Spleen (tissue), 7 donors: Measurements from ENCODE around the gene SGK2.

Source experiments
- CTCF ChIP-seq, 11 experiments: fragments of 200-600 bp in 7 of 11; fragments of 450-650 bp in 4 of 11; sonication (generic) in 4 of 11; IDR thresholded peaks in 8 of 11; conservative IDR thresholded peaks in 3 of 11; 1 replicate in 7 of 11; 2 replicates in 4 of 11; pipeline versions ENCODE4 v1.4.0 to v1.8.0; 2016 to 2021; ENCODE audit warnings: antibody characterized with exemption in 11 of 11, inconsistent platforms in 4 of 11, mild to moderate bottlenecking in 1 of 11
- POLR2A ChIP-seq, 3 donors: fragments of 450-650 bp; IDR thresholded peaks; one replicate each; pipeline ENCODE4 v1.5.1; 2017; ENCODE audit warnings: antibody characterized with exemption in 3 of 3, mild to moderate bottlenecking in 1 of 3
- POLR2AphosphoS5 ChIP-seq, 3 donors: sonication (generic); formaldehyde crosslinking; IDR thresholded peaks; one replicate each; pipeline ENCODE4 v1.5.1; 2017; ENCODE audit warnings: antibody characterized with exemption in 3 of 3
- donor health status: DM: no; HTN: no; CAD: no; lungs with moderate emphysema.
- donor health status: DM: no; HTN: no; CAD: no.
- donor health status: DM: no; HTN: no; CAD: no.

- TF ChIP-seq CTCF (IDR thresholded peaks at IDR 0.05 in 8 of 11, conservative IDR thresholded peaks at IDR 0.05 in 3 of 11) (no peak), POLR2AphosphoS5 (IDR thresholded peaks at IDR 0.05) (no peak), POLR2A (IDR thresholded peaks at IDR 0.05) (peak in 1 of 3 donors; percentile 21)
Measured at GRCh38 chr20:43513372-43513930, 45.4 kb upstream of the SGK2 start.
